K562 (cell line): Measurements from ENCODE around the gene SNRPD2. TPM values are rescaled to one million over a fixed set of nuclear protein-coding genes. Genes with fewer than 3 reads are reported as not detected.

Source experiments
- ATAC-seq: fragments of 200-7000 bp; cut with Tn5 transposase; 3 replicates; pipeline ENCODE4 v1.9.1; 2020; ENCODE audit warnings: moderate library complexity
- BruUV-seq: library from RNA; stranded (reverse); fragments of 400-500 nt; replicated peaks from 2 replicates; lab custom pipeline; 2021; lab: Mats Ljungman, UMichigan
- CTCF ChIA-PET: fragments of 300-600 bp; formaldehyde crosslinking; extraction: SDS; loops from one replicate; lab custom pipeline; 2021; ENCODE audit warnings: low intra/inter-chr PET ratio; lab: Yijun Ruan, JAX
- POLR2A ChIA-PET: fragments of 300-600, 350-650 bp; sonication (Branson Sonifier 250); formaldehyde crosslinking; extraction: SDS; loops from one replicate; lab custom pipeline; 2021; ENCODE audit warnings: antibody characterized with exemption, inconsistent platforms; lab: Yijun Ruan, JAX
- DNase-seq, 4 experiments: peaks; one replicate each; pipeline versions ENCODE4 v3.0.0 to v3.0.0-alpha.2; 2011 to 2018; ENCODE audit warnings: low spot score in 3 of 4, mixed read lengths in 3 of 4; ENCODE audit errors: extremely low read depth in 1 of 4
- FAIRE-seq: peaks from 2 replicates; lab custom pipeline; 2011; peaks lifted over from hg19 to GRCh38; lab: Jason Lieb, UNC
- H2AFZ ChIP-seq: 2 replicates; pipeline ENCODE4 v1.6.0; 2011; ENCODE audit warnings: low read depth, low read length, control low read depth, inconsistent platforms
- H3K27ac ChIP-seq: fragments of 200-600 bp; 3 replicates; pipeline ENCODE4 v1.8.0; 2011; ENCODE audit warnings: low read depth, mild to moderate bottlenecking, control low read depth, inconsistent platforms, low read length, moderate library complexity, mixed read lengths; ENCODE audit errors: extremely low read depth
- H3K27me3 ChIP-seq, 2 experiments: fragments of 300-600 bp in 1 of 2; 2 replicates in 1 of 2; 3 replicates in 1 of 2; pipeline versions ENCODE4 v1.6.0 to v1.8.0; 2011; ENCODE audit warnings: inconsistent platforms in 2 of 2, low read length in 2 of 2, mild to moderate bottlenecking in 1 of 2, mixed read lengths in 1 of 2, moderate library complexity in 1 of 2; ENCODE audit not compliant: control insufficient read depth in 2 of 2, insufficient read depth in 2 of 2
- H3K36me3 ChIP-seq: fragments of 300-600 bp; 3 replicates; pipeline ENCODE4 v1.8.0; 2011; ENCODE audit warnings: mild to moderate bottlenecking, low read length, inconsistent platforms; ENCODE audit not compliant: control insufficient read depth, insufficient read depth
- H3K4me1 ChIP-seq, 2 experiments: fragments of 200-600 bp in 1 of 2; replicated peaks in 1 of 2; 2 replicates in 1 of 2; 3 replicates in 1 of 2; pipeline versions ENCODE4 v1.5.1 to v1.8.0; 2011; ENCODE audit warnings: inconsistent platforms in 2 of 2, low read length in 2 of 2, mild to moderate bottlenecking in 1 of 2, mixed read lengths in 1 of 2, moderate library complexity in 1 of 2; ENCODE audit not compliant: control insufficient read depth in 2 of 2, insufficient read depth in 2 of 2
- H3K4me2 ChIP-seq: 2 replicates; pipeline ENCODE4 v1.6.1; 2011; ENCODE audit warnings: low read length, control low read depth, inconsistent platforms, mixed read lengths; ENCODE audit not compliant: insufficient read depth
- H3K4me3 ChIP-seq: fragments of 200-600 bp; sonication (generic), shearing (Covaris generic); 2 replicates; pipeline ENCODE4 v1.5.1; 2016; ENCODE audit warnings: control low read depth, inconsistent platforms
- H3K79me2 ChIP-seq: fragments of 200-600 bp; 3 replicates; pipeline ENCODE4 v1.8.0; 2011; ENCODE audit warnings: low read length, inconsistent platforms; ENCODE audit not compliant: control insufficient read depth, insufficient read depth
- H3K9ac ChIP-seq, 2 experiments: 2 replicates each; pipeline versions ENCODE4 v1.6.0 to v1.6.1; 2011; ENCODE audit warnings: low read depth in 2 of 2, low read length in 2 of 2, control low read depth in 1 of 2, inconsistent platforms in 1 of 2, mild to moderate bottlenecking in 1 of 2, mixed read lengths in 1 of 2; ENCODE audit not compliant: insufficient read depth in 1 of 2
- H3K9me1 ChIP-seq: one replicate; pipeline ENCODE4 v1.6.0; 2011; ENCODE audit warnings: inconsistent platforms, mild to moderate bottlenecking, low read length, moderate library complexity; ENCODE audit not compliant: control insufficient read depth, insufficient read depth
- H3K9me3 ChIP-seq: replicated peaks from 2 replicates; pipeline ENCODE4 v1.5.1; 2011; ENCODE audit warnings: low read depth, low read length, inconsistent platforms; ENCODE audit not compliant: control insufficient read depth, insufficient read depth
- H4K20me1 ChIP-seq: replicated peaks from 2 replicates; pipeline ENCODE4 v1.6.1; 2011; ENCODE audit warnings: low read length, inconsistent platforms, mixed read lengths; ENCODE audit not compliant: control insufficient read depth, insufficient read depth
- BHLHE40 ChIP-seq: IDR thresholded peaks from 2 replicates; pipeline ENCODE4 v1.6.1; 2011; ENCODE audit warnings: low read length, improper control_type of control experiment
- C11orf30 ChIP-seq: fragments of 450-650 bp; IDR thresholded peaks from 2 replicates; pipeline ENCODE4 v1.6.1; 2016; ENCODE audit warnings: low read depth, mild to moderate bottlenecking
- CEBPB ChIP-seq: fragments of 450-650 bp; IDR thresholded peaks from 2 replicates; pipeline ENCODE4 v1.6.1; 2016; ENCODE audit warnings: missing genetic modification characterization, missing compliant biosample characterization
- CREM ChIP-seq: IDR thresholded peaks from 2 replicates; pipeline ENCODE4 v1.6.1; 2014; ENCODE audit warnings: antibody characterized with exemption, low read depth
- FOXP4 ChIP-seq: sonication (generic); formaldehyde crosslinking; IDR thresholded peaks from 2 replicates; pipeline ENCODE4 v1.8.0; 2022; ENCODE audit warnings: mild to moderate bottlenecking, missing genetic modification reagents, borderline replicate concordance
- JUND ChIP-seq, 2 experiments: IDR thresholded peaks; 2 replicates in 1 of 2; 3 replicates in 1 of 2; pipeline ENCODE4 v1.6.1; 2011; ENCODE audit warnings: borderline replicate concordance in 2 of 2, low read depth in 2 of 2, low read length in 2 of 2, improper control_type of control experiment in 1 of 2, missing biosample characterization in 1 of 2, missing genetic modification characterization in 1 of 2, missing genetic modification reagents in 1 of 2
- TAF1 ChIP-seq: IDR thresholded peaks from 2 replicates; pipeline ENCODE4 v1.6.1; 2011; ENCODE audit warnings: mild to moderate bottlenecking, low read length, moderate library complexity; ENCODE audit not compliant: insufficient read depth, control insufficient read depth, severe bottlenecking; ENCODE audit errors: extremely low read depth
- TFE3 ChIP-seq: fragments of 450-650 bp; formaldehyde crosslinking; IDR thresholded peaks from 2 replicates; pipeline ENCODE4 v1.4.0; 2020; ENCODE audit warnings: mild to moderate bottlenecking, mixed read lengths
- VEZF1 ChIP-seq: fragments of 200-800 bp; sonication (Bioruptor generic); IDR thresholded peaks from 2 replicates; pipeline ENCODE4 v1.6.1; 2017; ENCODE audit warnings: missing genetic modification characterization, missing compliant biosample characterization
- ZHX1 ChIP-seq: fragments of 150-350 bp; conservative IDR thresholded peaks from 2 replicates; pipeline ENCODE4 v1.6.1; 2014; ENCODE audit warnings: low read length
- ZNF316 ChIP-seq: fragments of 450-650 bp; IDR thresholded peaks from 2 replicates; pipeline ENCODE4 v1.6.1; 2016
- ZNF589 ChIP-seq: fragments of 200-800 bp; sonication (Bioruptor generic); IDR thresholded peaks from 2 replicates; pipeline ENCODE4 v1.6.1; 2016; ENCODE audit warnings: low read depth, missing genetic modification characterization, missing compliant biosample characterization
- WGBS: fragments of 100-300 bp; shearing (Covaris generic); methylation state at CpG from one replicate; pipeline ENCODE4 v1.1.6; 2016; ENCODE audit warnings: low coverage, mixed read lengths; ENCODE audit not compliant: insufficient coverage; ENCODE audit errors: missing lambda C conversion rate; 5-methylcytosine and 5-hydroxymethylcytosine counted together
- in situ Hi-C: fragments of 300-500 bp; cut with MboI; formaldehyde crosslinking; loops from 4 replicates; pipeline ENCODE4 v1.15.0; 2018; ENCODE audit warnings: inconsistent platforms, mixed read lengths
- intact Hi-C: fragments of 100-400 bp; cut with micrococcal nuclease; formaldehyde crosslinking; loops from 2 replicates; pipeline ENCODE4 v1.14.2; 2022
- polyA plus RNA-seq, 8 experiments: library from polyadenylated mRNA; depleted of rRNA in 4 of 8; stranded (reverse) in 5 of 8; unstranded in 3 of 8; fragments of >200 nt; fragmentation: Nextera tagmentation in 2 of 8; fragmentation: Illumina TruSeq in 1 of 8; extraction: Ambion mirVana in 2 of 8; extraction: Trizol in 1 of 8; gene quantifications; 2 replicates each; pipeline versions ENCODE4 v1.2.1 to v1.2.3, GENCODE V29; 2011 to 2014; ENCODE audit warnings: inconsistent platforms in 1 of 8, missing spikeins in 1 of 8
- total RNA-seq, 7 experiments: library from RNA; depleted of rRNA in 6 of 7; stranded (reverse); fragments of >200 nt in 6 of 7; fragmentation: Illumina TruSeq in 2 of 7; extraction: Trizol in 2 of 7; gene quantifications; 2 replicates each; pipeline versions ENCODE4 v1.2.1 to v1.2.3, GENCODE V29; 2011 to 2021; ENCODE audit warnings: low replicate concordance in 1 of 7

Gene SNRPD2
- total and polyA plus RNA-seq, 9 of the 15 experiments (the other 6 are each of a cell fraction or from before 2014, with no cell fraction given) = 728 to 4,411 (median 1,029) TPM

- WGBS = under 1% methylated on average over 7 of the region's 15 CpGs
- peak; percentile 87 for FAIRE-seq
- CTCF ChIA-PET = interaction anchor here (0.6 kb wide), 1 partner anchor 14 kb away, joined by 3 read pairs; no protein-coding TSS in a partner anchor
- Histone ChIP-seq H3K9ac (peak within 1 kb of the TSS; percentile 88 to 97), H3K4me1 (peaks cover 16 to 40% of the 10 kb centered on the region in 2 experiments; a peak in 4 of 5 replicates), H3K9me3 (no peaks in the 10 kb centered on the region), H4K20me1 (peaks cover 3% of the 10 kb centered on the region; the same call in 1 of the 2 replicates), H3K9me1 (no peaks in the 10 kb centered on the region), H3K4me3 (peak within 1 kb of the TSS; percentile 58), H3K27me3 (no peaks in the 10 kb centered on the region; a peak in 1 of 5 replicates), H3K36me3 (peaks cover 15% of the 10 kb centered on the region), H3K4me2 (peak within 1 kb of the TSS; percentile 91), H2AFZ (peak within 1 kb of the TSS; percentile 99), H3K79me2 (peaks cover 33% of the 10 kb centered on the region), H3K27ac (peak within 1 kb of the TSS; percentile 92)
- BruUV-seq = no TSS peak
- in situ Hi-C loops (no loop called here), intact Hi-C loops (no loop called here)
- ATAC-seq = peak; percentile 68
- POLR2A ChIA-PET = interaction anchor here (0.6 to 2.7 kb wide), 8 partner anchors 9 to 227 kb away, joined by 3 to 7 read pairs (median 4); no protein-coding TSS in a partner anchor
- peak; percentile 88 to 91 (median 88) for DNase-seq
- TF ChIP-seq FOXP4 (no peak), CREM (peak; percentile 69), ZNF316 (peak; percentile 58), ZNF589 (0 out of 2 replicates have a peak, but pooled peaks have one; percentile 27), C11orf30 (peak; percentile 68), VEZF1 (CRISPR knock-in tag) (peak; percentile 78), JUND (IDR thresholded peaks at IDR 0.05; ENCODE audit: borderline replicate concordance, low read depth, low read length) (no peak), JUND (tag; IDR thresholded peaks at IDR 0.05; ENCODE audit: borderline replicate concordance, low read depth, low read length) (peak; percentile 44; the same call in 2 of the 3 replicates), ZHX1 (no peak), CEBPB (tag) (peak; percentile 72), BHLHE40 (0 out of 2 replicates have a peak, but pooled peaks have one; percentile 24), TFE3 (CRISPR knock-in tag) (no peak), TAF1 (peak; percentile 91)
These were observed 24.0 kb downstream of the SNRPD2 start, which contains the start of gene GIPR for GRCh38 chr19:45667620-45668341. TSS of gene GIPR (plus strand) at chr19:45668221. CDS start at chr19:45669521, 1,300 bp downstream.
